Activated CD4-positive, alpha-beta T cell treated with anti-CD3 and anti-CD28 coated beads, Interleukin-2, amount 50 U/mL, for 4 hours (primary cell): ENCODE data around the gene PIF1.

ENCODE experiments used
- DNase-seq, 2 experiments: peaks; one replicate each; pipeline ENCODE4 v3.0.0-alpha.2; 2020

The PIF1 gene

GRCh38 chr15:64773606-64774005 lies 51.8 kb downstream of the PIF1 start:
- DNase-seq: no peak

- DNase-seq: no peak
These were observed 52.5 kb downstream of the PIF1 start for GRCh38 chr15:64772964-64773363.

GRCh38 chr15:64772488-64772887 lies 53.0 kb downstream of the PIF1 start:
- DNase-seq: no peak

- no peak for DNase-seq
These were observed 54.8 kb downstream of the PIF1 start for GRCh38 chr15:64770626-64771025.

GRCh38 chr15:64767203-64767602 lies 58.2 kb downstream of the PIF1 start:
- no peak for DNase-seq

GRCh38 chr15:64766058-64766457 lies 59.4 kb downstream of the PIF1 start:
- DNase-seq: no peak
